AG04450 (cell line): ENCODE results near the gene AFG3L2. TPM values are rescaled to one million over a fixed set of nuclear protein-coding genes. Genes with fewer than 3 reads are reported as not detected.

Experiments
- CTCF ChIA-PET: fragments of 300-600, 350-600 bp; formaldehyde crosslinking; extraction: SDS; loops from one replicate; lab custom pipeline; 2022; ENCODE audit warnings: antibody characterized with exemption, inconsistent platforms; lab: Charles Lee
- POLR2A ChIA-PET: fragments of 350-600 bp; formaldehyde crosslinking; extraction: SDS; loops from one replicate; lab custom pipeline; 2021; ENCODE audit warnings: antibody characterized with exemption, inconsistent platforms; lab: Yijun Ruan, JAX
- DNase-seq: peaks from one replicate; pipeline ENCODE4 v3.0.0-alpha.2; 2011; ENCODE audit warnings: low read depth, low spot score
- H3K27ac ChIP-seq: one replicate; pipeline ENCODE4 v1.5.1; 2012; ENCODE audit warnings: low read depth, low read length, control low read depth
- H3K27me3 ChIP-seq: one replicate; pipeline ENCODE4 v1.6.0; 2012; ENCODE audit warnings: low read length; ENCODE audit not compliant: control insufficient read depth, insufficient read depth
- H3K4me3 ChIP-seq: 2 replicates; pipeline ENCODE4 v1.5.1; 2011; ENCODE audit warnings: mild to moderate bottlenecking, low read depth, low read length, control low read depth
- H3K9me3 ChIP-seq: 2 replicates; pipeline ENCODE4 v1.5.1; 2012; ENCODE audit warnings: low read length; ENCODE audit not compliant: control insufficient read depth, insufficient read depth
- polyA plus RNA-seq: library from polyadenylated mRNA; depleted of rRNA; stranded (reverse); fragments of >200 nt; gene quantifications from 2 replicates; pipeline ENCODE4 v1.2.3, GENCODE V29; 2011
- TF ChIP-seq, protein P1 (sequence below): IDR thresholded peaks from 2 replicates; pipeline ENCODE4 v1.5.1; 2011; ENCODE audit warnings: low read depth, low read length, control low read depth, inconsistent platforms

AFG3L2 gene
- polyA plus RNA-seq, 1 experiment: 38.0 TPM

DNA sequence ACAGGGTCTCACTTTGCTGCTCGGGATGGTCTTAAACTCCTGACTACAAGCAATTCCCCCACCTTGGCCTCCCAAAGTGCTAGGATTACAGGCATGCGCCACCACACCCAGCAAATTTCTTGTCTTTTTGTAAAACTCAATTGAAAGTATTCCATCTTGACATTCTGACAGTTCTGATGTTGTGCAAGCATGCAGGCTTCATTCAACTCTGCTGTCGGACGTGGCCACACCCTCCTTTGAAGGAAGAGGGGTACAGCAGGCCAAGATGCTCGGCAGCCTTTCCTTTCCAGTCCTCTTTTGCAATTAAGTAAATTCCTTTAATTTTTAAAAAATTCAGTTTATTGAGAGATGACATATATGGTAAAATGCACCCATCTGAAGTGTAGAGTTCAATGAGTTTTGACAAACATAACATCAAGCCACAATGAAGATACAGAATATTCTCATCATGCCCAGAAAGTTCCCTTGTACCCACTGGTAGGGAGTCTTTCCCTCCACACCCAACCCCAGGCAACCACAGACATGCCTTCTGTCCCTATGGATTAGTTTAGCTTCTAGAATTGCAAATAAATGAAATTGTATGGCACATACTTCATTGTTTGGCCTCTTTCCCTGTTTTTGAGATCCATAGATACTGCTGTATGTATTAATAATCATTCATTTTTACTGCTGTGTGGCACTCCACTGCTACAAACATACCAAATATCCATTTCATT, 35.9 kb downstream of the AFG3L2 start:
- Histone ChIP-seq H3K4me3 (no peak overlapping the region), H3K9me3 (no peaks in the 10 kb centered on the region), H3K27me3 (no peaks in the 10 kb centered on the region), H3K27ac (no peak overlapping the region)
- ChIA-PET POLR2A (interaction anchor here (0.7 kb wide), 1 partner anchor 35 kb away, joined by 6 read pairs; no protein-coding TSS in a partner anchor), CTCF (interaction anchor here (0.6 kb wide), 1 partner anchor 821 kb away, joined by 3 read pairs; no protein-coding TSS in a partner anchor)
- TF ChIP-seq, protein P1, sequence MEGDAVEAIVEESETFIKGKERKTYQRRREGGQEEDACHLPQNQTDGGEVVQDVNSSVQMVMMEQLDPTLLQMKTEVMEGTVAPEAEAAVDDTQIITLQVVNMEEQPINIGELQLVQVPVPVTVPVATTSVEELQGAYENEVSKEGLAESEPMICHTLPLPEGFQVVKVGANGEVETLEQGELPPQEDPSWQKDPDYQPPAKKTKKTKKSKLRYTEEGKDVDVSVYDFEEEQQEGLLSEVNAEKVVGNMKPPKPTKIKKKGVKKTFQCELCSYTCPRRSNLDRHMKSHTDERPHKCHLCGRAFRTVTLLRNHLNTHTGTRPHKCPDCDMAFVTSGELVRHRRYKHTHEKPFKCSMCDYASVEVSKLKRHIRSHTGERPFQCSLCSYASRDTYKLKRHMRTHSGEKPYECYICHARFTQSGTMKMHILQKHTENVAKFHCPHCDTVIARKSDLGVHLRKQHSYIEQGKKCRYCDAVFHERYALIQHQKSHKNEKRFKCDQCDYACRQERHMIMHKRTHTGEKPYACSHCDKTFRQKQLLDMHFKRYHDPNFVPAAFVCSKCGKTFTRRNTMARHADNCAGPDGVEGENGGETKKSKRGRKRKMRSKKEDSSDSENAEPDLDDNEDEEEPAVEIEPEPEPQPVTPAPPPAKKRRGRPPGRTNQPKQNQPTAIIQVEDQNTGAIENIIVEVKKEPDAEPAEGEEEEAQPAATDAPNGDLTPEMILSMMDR: no peak
- DNase-seq: no peak

DNA sequence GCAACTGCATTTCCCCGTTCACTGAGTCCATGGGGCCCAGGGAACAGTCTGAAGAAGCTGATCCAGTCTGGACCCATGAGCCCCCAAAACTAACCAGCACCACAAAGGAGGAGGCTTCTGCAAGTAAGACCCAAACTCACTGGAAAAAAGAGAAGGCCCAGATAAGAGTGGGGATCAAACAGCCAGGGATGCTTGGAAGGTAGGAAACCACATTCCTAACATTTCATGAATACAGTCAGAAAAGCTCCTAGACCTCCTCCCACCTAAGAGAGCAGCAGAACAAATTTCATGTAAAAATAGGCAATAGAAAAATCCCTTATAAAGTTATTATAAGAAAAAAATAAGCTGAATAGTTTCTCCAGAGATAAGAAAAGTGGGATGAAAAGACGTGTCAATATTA, 38.6 kb downstream of the AFG3L2 start:
- TF ChIP-seq, protein P1: no peak

DNA sequence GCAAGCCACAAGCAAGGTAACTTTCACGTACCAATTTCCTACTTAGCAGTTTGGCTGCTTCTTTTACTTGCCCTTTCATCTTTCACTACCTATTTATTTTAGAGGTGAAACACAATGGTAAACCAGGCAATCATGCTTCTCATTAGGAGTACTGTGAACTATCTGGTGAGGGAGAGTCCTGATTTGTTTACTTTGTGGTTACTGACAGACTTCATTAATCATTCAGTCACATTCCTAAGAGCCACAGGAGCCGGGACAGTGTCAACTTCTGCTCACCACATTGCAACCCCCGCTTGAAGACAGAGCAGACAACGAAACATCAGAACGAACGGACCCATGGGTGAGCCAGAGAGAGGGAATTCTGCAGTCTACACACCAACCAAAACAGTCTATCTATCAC, 40.1 kb downstream of the AFG3L2 start:
- no peak for DNase-seq
- ChIA-PET CTCF (interaction anchor here (3.3 kb wide), 1 partner anchor 9 kb away, joined by 17 read pairs; no protein-coding TSS in a partner anchor), POLR2A (interaction anchor here (1.5 kb wide), 1 partner anchor 9 kb away, joined by 3 read pairs; no protein-coding TSS in a partner anchor)
- TF ChIP-seq, protein P1: no peak
- Histone ChIP-seq H3K4me3 (no peak overlapping the region), H3K27me3 (no peaks in the 10 kb centered on the region), H3K27ac (no peak overlapping the region), H3K9me3 (no peaks in the 10 kb centered on the region)

More for the DNA sequence above, 38.6 kb downstream of the AFG3L2 start:
- Histone ChIP-seq H3K9me3 (no peaks in the 10 kb centered on the region), H3K4me3 (no peak overlapping the region), H3K27ac (no peak overlapping the region), H3K27me3 (no peaks in the 10 kb centered on the region)
- ChIA-PET CTCF (interaction anchor here (1.0 to 3.3 kb wide), 2 partner anchors 10 to 11 kb away, joined by 4 to 17 read pairs; no protein-coding TSS in a partner anchor), POLR2A (interaction anchor here (1.0 to 1.5 kb wide), 2 partner anchors 11 to 59 kb away, joined by 3 read pairs; no protein-coding TSS in a partner anchor)
- no peak for DNase-seq

DNA sequence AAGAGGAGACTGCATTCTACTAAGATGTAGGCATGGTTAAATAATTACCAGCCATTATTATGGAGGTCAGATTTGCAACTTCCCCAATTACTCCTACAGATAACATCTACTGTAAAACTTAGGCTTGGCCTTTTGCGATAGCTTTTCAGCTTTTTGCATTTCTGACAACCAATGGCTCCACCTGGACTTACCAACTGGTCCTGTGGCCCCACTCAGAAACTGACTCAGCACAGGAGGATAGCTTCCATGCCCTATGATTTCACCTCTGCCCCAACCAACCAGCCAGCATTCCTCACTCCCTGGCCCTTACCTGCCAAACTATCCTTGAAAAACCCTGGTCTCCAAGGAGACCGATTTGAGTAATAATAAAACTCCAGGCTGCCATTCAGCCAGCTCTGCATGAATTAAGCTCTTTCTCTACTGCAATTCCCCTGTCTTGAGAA, 40.8 kb downstream of the AFG3L2 start:
- CTCF ChIA-PET: interaction anchor here (0.9 to 3.3 kb wide), 2 partner anchors 9 to 64 kb away, joined by 5 to 17 read pairs; no protein-coding TSS in a partner anchor
- TF ChIP-seq, protein P1: no peak
- H3K9me3 ChIP-seq: no peaks in the 10 kb centered on the region
- no peak overlapping the region for H3K4me3 ChIP-seq
- H3K27me3 ChIP-seq: no peaks in the 10 kb centered on the region
- DNase-seq: no peak
- POLR2A ChIA-PET: no interaction called here
- H3K27ac ChIP-seq: no peak overlapping the region

DNA sequence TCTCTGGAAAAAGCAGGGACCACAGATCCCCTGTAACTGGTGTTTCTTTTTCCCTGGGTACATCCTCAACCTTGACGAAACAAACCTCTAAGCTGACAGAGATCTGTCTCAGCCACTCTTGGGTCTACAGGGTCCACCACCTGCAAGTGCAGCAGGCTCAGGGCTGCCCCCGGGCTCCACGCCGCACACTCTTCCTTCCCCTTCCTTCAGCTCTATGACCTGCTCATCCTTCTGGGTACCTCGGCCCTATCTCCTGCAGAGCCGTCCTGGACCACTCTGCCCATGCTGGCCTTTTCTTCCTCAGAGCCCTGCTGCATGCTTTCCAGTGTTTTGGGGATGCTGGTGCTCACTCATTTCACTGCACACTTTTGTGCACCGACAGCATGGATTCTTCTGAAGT, 41.5 kb downstream of the AFG3L2 start:
- ChIA-PET POLR2A (no interaction called here), CTCF (interaction anchor here (0.8 kb wide), 1 partner anchor 64 kb away, joined by 3 read pairs; no protein-coding TSS in a partner anchor)
- H3K4me3 ChIP-seq: no peak overlapping the region
- DNase-seq: no peak
- H3K9me3 ChIP-seq: no peaks in the 10 kb centered on the region
- H3K27me3 ChIP-seq: no peaks in the 10 kb centered on the region
- TF ChIP-seq, protein P1: no peak
- no peak overlapping the region for H3K27ac ChIP-seq
